H4 (cell line): Measurements from ENCODE around the gene HELLS. TPM values are rescaled to one million over a fixed set of nuclear protein-coding genes. Genes with fewer than 3 reads are reported as not detected.
"Not testable (repeated sequence)": the region's sequence is repeated elsewhere in the genome, so short reads cannot be mapped to it uniquely, and the experiment has no call there.

Experiments used
- DNase-seq: peaks from one replicate; pipeline ENCODE4 v3.0.0-alpha.2; 2015; ENCODE audit warnings: low spot score
- total RNA-seq: library from RNA; depleted of rRNA; stranded (reverse); fragments of >200 nt; shearing (Covaris generic); gene quantifications from 2 replicates; pipeline ENCODE4 v1.2.3, GENCODE V29; 2014; rRNA removed

Gene HELLS
- total RNA-seq, 1 experiment from 2014 or later = 94.1 TPM

DNA sequence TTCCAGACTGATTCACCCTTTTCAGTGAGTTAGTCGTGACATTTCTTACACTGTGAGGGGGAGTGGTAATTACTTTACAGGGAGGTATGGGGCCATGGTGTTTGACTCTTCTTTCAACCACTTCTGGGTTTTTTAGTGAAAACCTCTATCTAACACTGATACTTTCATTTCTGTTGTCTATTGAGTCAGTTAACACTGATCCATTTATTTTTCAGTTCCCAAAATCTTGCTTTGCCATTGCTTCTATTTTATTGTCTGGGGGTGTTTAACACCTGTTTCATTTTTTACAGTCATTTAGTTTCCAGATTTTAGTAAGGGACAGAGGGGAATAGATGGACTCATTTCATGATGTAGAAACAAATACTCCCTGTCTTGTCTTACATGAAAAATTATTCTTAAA is 61.5 kb downstream of the HELLS start:
- no peak for DNase-seq

DNA sequence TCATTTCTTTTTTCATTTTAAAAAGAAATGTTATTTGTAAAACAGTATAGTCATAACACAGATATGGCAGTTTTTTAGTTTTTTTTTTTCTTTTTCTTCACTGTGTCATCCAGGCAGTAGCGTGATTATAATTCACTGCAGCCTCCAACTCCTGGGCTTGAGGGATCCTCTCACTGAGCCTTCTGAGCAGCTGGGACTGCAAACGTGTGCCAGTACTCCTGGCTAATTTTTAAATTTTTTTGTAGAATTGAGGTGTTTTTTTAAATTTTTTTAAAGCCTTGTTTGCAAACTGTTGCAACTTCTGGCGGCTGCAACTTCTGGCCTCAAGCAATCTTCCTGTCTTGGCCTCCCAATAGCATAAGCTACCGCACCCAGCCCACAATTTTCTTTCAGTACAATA is 63.0 kb downstream of the HELLS start:
- no peak for DNase-seq

GRCh38 chr10:94614558-94614957 is 69.0 kb downstream of the HELLS start:
- DNase-seq = no peak

DNA sequence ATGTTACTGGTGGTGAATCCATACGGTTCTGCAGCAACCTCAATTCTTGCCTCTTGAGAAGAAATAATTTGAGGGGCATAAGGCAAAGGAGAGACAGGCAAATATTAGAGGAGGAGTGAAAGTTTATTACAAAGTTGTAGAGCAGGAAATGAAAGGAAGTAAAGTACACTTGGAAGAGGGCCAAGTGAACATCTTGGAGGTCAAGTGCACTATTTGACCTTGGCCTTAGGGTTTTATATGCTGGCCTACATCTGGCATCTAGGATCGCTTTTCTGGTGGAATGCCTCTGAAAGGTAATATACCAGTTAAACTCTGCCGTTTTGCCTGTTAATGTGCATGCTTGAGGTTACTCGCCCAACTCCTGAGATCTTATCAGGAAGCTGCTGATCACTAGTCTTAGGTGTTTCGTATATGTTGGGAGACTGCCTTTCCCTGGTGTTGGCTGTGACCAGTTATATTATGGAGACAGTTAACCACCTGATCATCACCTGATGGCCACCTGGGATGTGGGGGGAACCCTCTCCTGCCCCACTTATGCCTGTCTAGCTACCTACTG is 71.9 kb downstream of the HELLS start:
- no peak for DNase-seq

DNA sequence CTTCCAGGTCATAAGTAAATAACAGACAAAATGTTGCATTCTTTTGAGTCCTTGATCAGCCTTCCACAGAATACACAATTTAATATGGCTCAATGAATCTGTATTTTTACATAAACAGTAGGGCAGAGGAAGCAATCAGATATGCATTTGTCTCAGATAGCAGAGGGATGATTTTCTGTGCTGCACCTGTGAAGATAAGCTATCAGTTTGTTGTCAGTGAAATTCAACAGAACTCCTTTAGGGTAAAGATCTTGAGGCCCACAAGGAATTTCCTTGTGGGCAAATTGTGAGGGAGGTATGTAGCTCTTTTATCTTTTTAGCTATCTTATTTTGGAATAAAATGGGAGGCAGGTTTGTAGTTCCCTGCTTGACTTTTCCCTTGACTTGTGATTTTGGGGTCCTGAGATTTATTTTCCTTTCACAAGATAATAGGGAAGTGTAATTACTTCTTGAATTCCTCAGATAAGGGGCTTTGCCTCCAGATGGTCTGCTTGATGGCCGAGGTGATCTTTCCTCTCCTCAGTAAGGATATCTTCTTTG is 77.1 kb downstream of the HELLS start:
- DNase-seq = no peak

DNA sequence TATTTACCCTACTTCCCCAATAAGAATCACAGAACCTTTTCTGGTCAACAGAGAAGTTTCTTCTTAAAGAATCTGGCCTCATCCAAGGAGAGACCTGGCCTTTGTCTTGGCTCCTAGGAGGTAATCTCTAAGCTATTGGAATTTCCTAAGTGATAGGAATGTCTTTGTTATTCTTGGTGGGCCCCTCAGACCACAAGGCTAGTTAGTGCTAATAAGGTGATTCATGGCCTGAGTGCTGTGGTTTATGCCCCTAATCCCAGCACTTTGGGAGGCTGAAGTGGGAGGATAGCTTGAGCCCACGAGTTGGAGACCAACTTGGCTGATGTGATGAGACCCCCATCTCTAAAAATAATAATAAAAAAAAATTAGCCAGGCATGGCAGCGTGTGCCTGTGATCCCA is 78.0 kb downstream of the HELLS start:
- no peak for DNase-seq

DNA sequence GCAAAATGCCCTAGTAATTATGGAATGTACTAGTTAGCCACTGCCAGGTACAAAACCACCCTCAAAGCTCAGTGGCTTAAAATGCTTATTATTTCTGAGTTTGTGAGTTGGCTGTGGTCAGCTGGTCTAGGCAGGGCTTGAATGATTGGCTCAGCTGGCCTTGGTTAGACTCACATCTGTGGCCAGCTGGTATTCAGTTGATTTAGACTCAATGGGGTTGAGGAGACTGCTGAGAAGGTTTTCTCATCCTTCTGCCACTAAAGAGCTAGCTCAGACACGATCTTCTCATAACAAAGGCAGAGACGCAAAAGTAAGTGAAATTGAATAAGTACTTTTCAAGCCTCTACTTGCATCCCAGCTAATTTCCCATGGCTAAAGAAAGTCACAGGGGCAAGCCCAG is 80.9 kb downstream of the HELLS start:
- DNase-seq = no peak

DNA sequence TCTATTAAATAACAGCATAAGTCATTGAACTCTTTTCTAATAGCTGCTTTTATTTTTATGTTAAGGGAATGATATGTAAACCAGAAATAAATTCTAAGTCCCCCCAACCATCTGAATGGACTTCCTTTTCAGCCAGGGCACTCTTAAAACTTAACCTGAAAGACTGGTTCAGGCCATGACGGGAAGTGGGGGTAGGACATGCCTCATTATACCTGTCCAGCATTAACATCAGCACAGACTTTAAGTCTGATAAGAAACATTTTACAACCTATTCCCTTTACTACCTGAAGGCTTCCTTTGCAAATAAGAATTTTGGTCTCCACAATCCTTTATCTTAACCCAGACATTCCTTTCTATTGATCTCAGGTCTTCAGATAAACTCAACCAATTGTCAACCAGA is 81.9 kb downstream of the HELLS start:
- no peak for DNase-seq

- peak; percentile 11 for DNase-seq
Observed at GRCh38 chr10:94630017-94630688, 84.6 kb downstream of the HELLS start.

- no peak for DNase-seq
Observed at GRCh38 chr10:94631077-94631875, 85.7 kb downstream of the HELLS start.

- no peak for DNase-seq
Observed at GRCh38 chr10:94632954-94633353, 87.4 kb downstream of the HELLS start.

GRCh38 chr10:94638097-94638496 is 92.5 kb downstream of the HELLS start:
- DNase-seq = not testable (repeated sequence)

DNA sequence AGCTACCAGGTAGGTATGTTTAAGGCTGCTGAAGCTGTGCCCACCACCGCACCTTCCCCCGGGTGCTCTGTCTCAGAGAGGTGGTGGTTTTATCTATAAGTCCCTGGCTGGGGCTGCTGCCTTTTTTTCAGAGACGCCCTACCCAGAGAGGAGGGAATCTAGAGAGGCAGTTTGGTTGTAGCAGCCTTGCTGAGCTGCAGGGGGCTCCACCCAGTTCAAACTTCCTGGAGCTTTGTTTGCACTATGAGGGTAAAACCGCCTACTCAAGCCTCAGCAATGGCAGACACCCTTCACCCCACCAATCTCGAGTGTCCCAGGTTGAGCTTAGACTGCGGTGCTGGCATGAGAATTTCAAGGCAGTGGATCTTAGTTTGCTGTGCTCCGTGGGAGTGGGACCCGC is 94.3 kb downstream of the HELLS start:
- DNase-seq = no peak

DNA sequence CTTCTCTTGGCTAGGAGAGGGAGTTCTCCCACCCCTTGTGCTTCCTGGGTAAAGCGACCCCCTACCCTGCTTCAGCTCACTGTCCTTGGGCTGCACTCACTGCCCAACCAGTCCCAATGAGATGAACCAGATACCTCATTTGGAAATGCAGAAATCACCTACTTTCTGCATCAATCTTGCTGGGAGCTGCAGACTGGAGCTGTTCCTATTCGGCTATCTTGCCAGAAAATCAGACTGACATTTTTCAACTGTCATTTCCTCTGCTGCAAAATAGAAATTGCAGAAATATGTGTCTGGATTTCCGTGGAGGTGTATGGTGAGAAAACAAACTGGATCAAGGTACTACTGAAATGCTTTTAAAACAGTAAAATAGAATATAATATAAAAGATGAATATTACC is 95.0 kb downstream of the HELLS start:
- DNase-seq = no peak

- DNase-seq = no peak
Observed at GRCh38 chr10:94641480-94641879, 95.9 kb downstream of the HELLS start.

- no peak for DNase-seq
Observed at GRCh38 chr10:94644352-94644751, 98.8 kb downstream of the HELLS start.

DNA sequence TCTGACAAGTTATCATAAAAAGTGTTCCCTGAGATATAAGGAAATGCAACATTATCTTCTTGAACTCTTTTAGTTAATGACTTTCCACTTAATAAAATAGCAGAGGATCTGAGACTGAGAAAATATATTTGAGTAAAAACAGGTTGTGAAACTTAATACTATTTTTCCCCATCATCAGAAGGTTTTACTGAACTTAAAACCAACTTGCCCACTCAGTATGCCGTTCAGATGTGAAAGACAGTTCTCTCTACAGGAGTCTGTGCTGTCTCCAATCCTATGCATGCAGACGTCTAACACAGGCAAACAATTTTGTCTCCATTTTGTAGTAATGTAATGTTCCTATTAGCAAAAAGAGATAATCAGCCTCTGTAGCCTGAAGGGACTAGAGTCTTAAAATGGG is 99.7 kb downstream of the HELLS start:
- no peak for DNase-seq

Other genes starting within 250 kb of the HELLS start
- gene NOC3L, start 182.8 kb upstream of the HELLS start, total RNA-seq = 33.3 and 37.1 TPM in 2 replicates
- gene TBC1D12, start 143.2 kb upstream of the HELLS start, total RNA-seq = 4.1 and 4.9 TPM in 2 replicates
- gene CYP2C18, start 137.9 kb downstream of the HELLS start, total RNA-seq = 0.04 TPM in 1 of 2 replicates, not detected in the other
- gene CYP2C19, start 216.9 kb downstream of the HELLS start, total RNA-seq = not detected in 2 replicates